IMR-90 (cell line): ENCODE data around the gene MPC1. TPM values are rescaled to one million over a fixed set of nuclear protein-coding genes. Genes with fewer than 3 reads are reported as not detected.

Experiments used
- ATAC-seq: fragments of 200-7000 bp; cut with Tn5 transposase; 2 replicates; pipeline ENCODE4 v1.9.1; 2020; ENCODE audit warnings: low read depth, mild to moderate bottlenecking, moderate library complexity
- BruUV-seq: library from RNA; stranded (reverse); fragments of 400-500 nt; replicated peaks from 2 replicates; lab custom pipeline; 2021; lab: Mats Ljungman, UMichigan
- CTCF ChIA-PET: fragments of 300-600 bp; formaldehyde crosslinking; extraction: SDS; loops from one replicate; lab custom pipeline; 2021; ENCODE audit warnings: antibody characterized with exemption; lab: Yijun Ruan, JAX
- POLR2A ChIA-PET: fragments of 300-600 bp; sonication (Branson Sonifier 250); formaldehyde crosslinking; loops from one replicate; lab custom pipeline; 2022; ENCODE audit warnings: antibody characterized with exemption; ENCODE audit not compliant: unreplicated experiment; lab: Charles Lee
- DNase-seq: peaks from one replicate; pipeline ENCODE4 v3.0.0; 2013
- H2AFZ ChIP-seq: replicated peaks from 2 replicates; pipeline ENCODE3; 2013; ENCODE audit warnings: low read length, mild to moderate bottlenecking; ENCODE audit not compliant: poor library complexity
- H2AK5ac ChIP-seq: 2 replicates; pipeline ENCODE4 v1.6.1; 2013; ENCODE audit warnings: low read depth, low read length, inconsistent platforms
- H2AK9ac ChIP-seq: replicated peaks from 2 replicates; pipeline ENCODE3; 2013; ENCODE audit warnings: mild to moderate bottlenecking, low read depth, low read length, moderate library complexity; ENCODE audit not compliant: poor library complexity
- H2BK120ac ChIP-seq: 2 replicates; pipeline ENCODE4 v1.6.1; 2013; ENCODE audit warnings: low read depth, low read length, inconsistent platforms
- H2BK15ac ChIP-seq: 3 replicates; pipeline ENCODE4 v1.6.1; 2013; ENCODE audit warnings: low read depth, low read length, inconsistent platforms
- H2BK20ac ChIP-seq: 2 replicates; pipeline ENCODE4 v1.6.1; 2013; ENCODE audit warnings: low read depth, mild to moderate bottlenecking, inconsistent platforms, low read length, moderate library complexity
- H2BK5ac ChIP-seq: 2 replicates; pipeline ENCODE4 v1.6.1; 2013; ENCODE audit warnings: mild to moderate bottlenecking, low read depth, low read length, inconsistent platforms; ENCODE audit not compliant: poor library complexity, severe bottlenecking
- H3K14ac ChIP-seq: replicated peaks from 2 replicates; pipeline ENCODE4 v1.6.1; 2013; ENCODE audit warnings: low read depth, low read length, inconsistent platforms
- H3K18ac ChIP-seq: 2 replicates; pipeline ENCODE4 v1.6.1; 2013; ENCODE audit warnings: low read depth, low read length, control low read depth
- H3K23ac ChIP-seq: 2 replicates; pipeline ENCODE4 v1.6.1; 2013; ENCODE audit warnings: low read depth, low read length, inconsistent platforms
- H3K27ac ChIP-seq: 2 replicates; pipeline ENCODE4 v1.5.1; 2013; ENCODE audit warnings: mild to moderate bottlenecking, control low read depth, low read length; ENCODE audit not compliant: insufficient read depth
- H3K27me3 ChIP-seq: 2 replicates; pipeline ENCODE4 v1.6.1; 2013; ENCODE audit warnings: low read length; ENCODE audit not compliant: control insufficient read depth, insufficient read depth
- H3K36me3 ChIP-seq: 2 replicates; pipeline ENCODE4 v1.6.1; 2013; ENCODE audit warnings: low read length, mixed read lengths; ENCODE audit not compliant: control insufficient read depth, insufficient read depth
- H3K4ac ChIP-seq: 2 replicates; pipeline ENCODE4 v1.6.1; 2013; ENCODE audit warnings: low read depth, low read length, inconsistent platforms
- H3K4me1 ChIP-seq: 2 replicates; pipeline ENCODE4 v1.6.1; 2013; ENCODE audit warnings: low read length, mixed read lengths; ENCODE audit not compliant: control insufficient read depth, insufficient read depth
- H3K4me2 ChIP-seq: 2 replicates; pipeline ENCODE4 v1.6.1; 2013; ENCODE audit warnings: low read depth, mild to moderate bottlenecking, control low read depth, low read length, moderate library complexity
- H3K4me3 ChIP-seq: 2 replicates; pipeline ENCODE4 v1.5.1; 2013; ENCODE audit warnings: low read depth, mild to moderate bottlenecking, control low read depth, low read length, moderate library complexity; ENCODE audit not compliant: insufficient read depth
- H3K56ac ChIP-seq: 2 replicates; pipeline ENCODE4 v1.6.1; 2013; ENCODE audit warnings: low read length, inconsistent platforms; ENCODE audit not compliant: insufficient read depth; ENCODE audit errors: extremely low read depth
- H3K79me1 ChIP-seq, 2 experiments: 2 replicates each; pipeline ENCODE4 v1.6.1; 2013; ENCODE audit warnings: low read length in 2 of 2, inconsistent platforms in 1 of 2, low read depth in 1 of 2
- H3K9ac ChIP-seq: 2 replicates; pipeline ENCODE4 v1.6.1; 2013; ENCODE audit warnings: low read depth, low read length, control low read depth
- H3K9me1 ChIP-seq: 2 replicates; pipeline ENCODE4 v1.6.1; 2013; ENCODE audit warnings: low read length, inconsistent platforms; ENCODE audit not compliant: insufficient read depth
- H3K9me3 ChIP-seq: 2 replicates; pipeline ENCODE4 v1.6.1; 2013; ENCODE audit warnings: low read length; ENCODE audit not compliant: control insufficient read depth, insufficient read depth
- H4K20me1 ChIP-seq: 2 replicates; pipeline ENCODE4 v1.6.1; 2013; ENCODE audit warnings: low read length, inconsistent platforms; ENCODE audit not compliant: insufficient read depth
- H4K5ac ChIP-seq: 2 replicates; pipeline ENCODE4 v1.6.1; 2013; ENCODE audit warnings: mild to moderate bottlenecking, low read depth, low read length, control low read depth
- H4K8ac ChIP-seq, 2 experiments: 2 replicates each; pipeline ENCODE4 v1.6.1; 2013; ENCODE audit warnings: low read depth in 2 of 2, low read length in 2 of 2, control low read depth in 1 of 2, inconsistent platforms in 1 of 2
- H4K91ac ChIP-seq: 2 replicates; pipeline ENCODE4 v1.6.1; 2013; ENCODE audit warnings: low read depth, low read length, inconsistent platforms; ENCODE audit not compliant: insufficient read depth
- BHLHE40 ChIP-seq: fragments of 150-350 bp; IDR thresholded peaks from 2 replicates; pipeline ENCODE4 v1.6.1; 2016; ENCODE audit warnings: mild to moderate bottlenecking, low read depth, low read length
- CEBPB ChIP-seq: IDR thresholded peaks from 2 replicates; pipeline ENCODE4 v1.6.1; 2012; ENCODE audit warnings: low read depth, low read length, improper control_type of control experiment
- CHD1 ChIP-seq: IDR thresholded peaks from 2 replicates; pipeline ENCODE4 v1.6.1; 2012; ENCODE audit warnings: low read depth, low read length, improper control_type of control experiment
- CTCF ChIP-seq: conservative IDR thresholded peaks from 2 replicates; pipeline ENCODE4 v1.5.1; 2012; ENCODE audit warnings: mild to moderate bottlenecking, low read depth, low read length, improper control_type of control experiment
- MAFK ChIP-seq: IDR thresholded peaks from 2 replicates; pipeline ENCODE4 v1.6.1; 2012; ENCODE audit warnings: low read depth, low read length, improper control_type of control experiment
- MAZ ChIP-seq: IDR thresholded peaks from 2 replicates; pipeline ENCODE4 v1.6.1; 2012; ENCODE audit warnings: low read depth, mild to moderate bottlenecking, low read length, improper control_type of control experiment, moderate library complexity, borderline replicate concordance
- NFE2L2 ChIP-seq: fragments of 150-350 bp; IDR thresholded peaks from 2 replicates; pipeline ENCODE4 v1.6.1; 2016; ENCODE audit warnings: low read depth, mild to moderate bottlenecking, low read length
- POLR2A ChIP-seq: IDR thresholded peaks from 2 replicates; pipeline ENCODE4 v1.6.1; 2012; ENCODE audit warnings: mild to moderate bottlenecking, low read depth, low read length
- RAD21 ChIP-seq: IDR thresholded peaks from 2 replicates; pipeline ENCODE4 v1.6.1; 2012; ENCODE audit warnings: low read length, improper control_type of control experiment
- RCOR1 ChIP-seq: IDR thresholded peaks from 2 replicates; pipeline ENCODE4 v1.6.1; 2012; ENCODE audit warnings: mild to moderate bottlenecking, low read length, improper control_type of control experiment; ENCODE audit not compliant: insufficient replicate concordance
- SMC3 ChIP-seq: fragments of 150-350 bp; IDR thresholded peaks from 2 replicates; pipeline ENCODE4 v1.6.1; 2016; ENCODE audit warnings: low read depth, mild to moderate bottlenecking, antibody characterized with exemption, low read length, moderate library complexity
- USF2 ChIP-seq: fragments of 150-350 bp; IDR thresholded peaks from 2 replicates; pipeline ENCODE4 v1.6.1; 2017; ENCODE audit warnings: mild to moderate bottlenecking, antibody characterized with exemption, low read length, low read depth
- WGBS, 2 experiments: methylation state at CpG; one replicate each; pipeline versions ENCODE4 v1.1.5 to v1.1.7; 2013; ENCODE audit warnings: missing lambda C conversion rate in 2 of 2; ENCODE audit not compliant: insufficient read length in 1 of 2; ENCODE audit errors: extremely low coverage in 2 of 2; 5-methylcytosine and 5-hydroxymethylcytosine counted together
- dilution Hi-C: fragments of 300-500 bp; cut with HindIII; formaldehyde crosslinking; loops from one replicate; pipeline ENCODE4 v1.14.3; 2018; ENCODE audit warnings: low sequenced_read_pairs; ENCODE audit not compliant: unreplicated experiment
- in situ Hi-C: fragments of 300-500 bp; cut with MboI; formaldehyde crosslinking; loops from 3 replicates; pipeline ENCODE4 v1.14.3; 2019; ENCODE audit warnings: low sequenced_read_pairs, inconsistent platforms, mixed read lengths
- intact Hi-C: fragments of 100-400 bp; cut with micrococcal nuclease; formaldehyde crosslinking; loops from 2 replicates; pipeline ENCODE4 v1.10.0; 2022
- polyA plus RNA-seq, 3 experiments: library from polyadenylated mRNA; depleted of rRNA; stranded (reverse); fragments of >200 nt; gene quantifications; 2 replicates each; pipeline ENCODE4 v1.2.3, GENCODE V29; 2012; ENCODE audit warnings: low replicate concordance in 1 of 3
- total RNA-seq: library from RNA; depleted of rRNA; stranded (reverse); fragments of >200 nt; gene quantifications from 2 replicates; pipeline ENCODE4 v1.2.3, GENCODE V29; 2012

Gene MPC1
- total and polyA plus RNA-seq, 2 of the 4 experiments (the other 2 are of a cell fraction) = 10.9 to 12.0 TPM

GRCh38 chr6:166402582-166403277, 20.0 kb upstream of the MPC1 start:
- Histone ChIP-seq H2AK9ac (no peak overlapping the region), H4K8ac (no peak overlapping the region), H3K79me1 (no peaks in the 10 kb centered on the region), H3K9ac (no peak overlapping the region), H2BK5ac (no peak overlapping the region), H2BK120ac (no peak overlapping the region), H4K5ac (no peak overlapping the region), H3K4me2 (no peak overlapping the region), H3K27me3 (peaks cover 5% of the 10 kb centered on the region; the same call in 1 of the 2 replicates), H4K91ac (no peak overlapping the region), H3K56ac (no peak overlapping the region), H2AK5ac (no peak overlapping the region), H3K9me3 (peaks cover 3% of the 10 kb centered on the region; the same call in 1 of the 2 replicates), H3K14ac (no peak overlapping the region), H3K4me1 (no peaks in the 10 kb centered on the region), H3K36me3 (no peaks in the 10 kb centered on the region), H3K23ac (no peak overlapping the region), H3K4ac (no peak overlapping the region), H2AFZ (no peak overlapping the region), H3K4me3 (no peak overlapping the region), H3K18ac (no peak overlapping the region), H2BK15ac (no peak overlapping the region), H4K20me1 (no peaks in the 10 kb centered on the region; the same call in 1 of the 2 replicates), H3K27ac (no peak overlapping the region), H2BK20ac (no peak overlapping the region), H3K9me1 (no peaks in the 10 kb centered on the region)
- peak; percentile 16 for DNase-seq
- intact Hi-C loops = no loop called here
- POLR2A ChIA-PET = no interaction called here
- TF ChIP-seq CHD1 = no peak
- no peak for TF ChIP-seq MAZ
- no peak for TF ChIP-seq BHLHE40
- TF ChIP-seq SMC3 = no peak
- TF ChIP-seq RAD21 = no peak
- TF ChIP-seq RCOR1 = no peak
- TF ChIP-seq MAFK = no peak
- TF ChIP-seq USF2 = no peak
- TF ChIP-seq CTCF = no peak
- TF ChIP-seq NFE2L2 = no peak
- TF ChIP-seq POLR2A = no peak
- TF ChIP-seq CEBPB = no peak
- dilution Hi-C loops = no loop called here
- WGBS, 2 experiments = no CpG with 5 or more reads among the region's 6 CpGs
- no peak for ATAC-seq
- CTCF ChIA-PET = no interaction called here
- no TSS peak for BruUV-seq
- in situ Hi-C loops = no loop called here
